ENCODE data around the gene BTAF1. TPM values are rescaled to one million over a fixed set of nuclear protein-coding genes. Genes with fewer than 3 reads are reported as not detected.

The BTAF1 gene
- polyA plus RNA-seq, 1 donor (not counting 4 experiments of a cell fraction or from before 2014, with no cell fraction given) = 42.9 TPM

- no peak for TF ChIP-seq EZH2 (IDR thresholded peaks at IDR 0.05; ENCODE audit: low read length)
- TF ChIP-seq, protein P1, sequence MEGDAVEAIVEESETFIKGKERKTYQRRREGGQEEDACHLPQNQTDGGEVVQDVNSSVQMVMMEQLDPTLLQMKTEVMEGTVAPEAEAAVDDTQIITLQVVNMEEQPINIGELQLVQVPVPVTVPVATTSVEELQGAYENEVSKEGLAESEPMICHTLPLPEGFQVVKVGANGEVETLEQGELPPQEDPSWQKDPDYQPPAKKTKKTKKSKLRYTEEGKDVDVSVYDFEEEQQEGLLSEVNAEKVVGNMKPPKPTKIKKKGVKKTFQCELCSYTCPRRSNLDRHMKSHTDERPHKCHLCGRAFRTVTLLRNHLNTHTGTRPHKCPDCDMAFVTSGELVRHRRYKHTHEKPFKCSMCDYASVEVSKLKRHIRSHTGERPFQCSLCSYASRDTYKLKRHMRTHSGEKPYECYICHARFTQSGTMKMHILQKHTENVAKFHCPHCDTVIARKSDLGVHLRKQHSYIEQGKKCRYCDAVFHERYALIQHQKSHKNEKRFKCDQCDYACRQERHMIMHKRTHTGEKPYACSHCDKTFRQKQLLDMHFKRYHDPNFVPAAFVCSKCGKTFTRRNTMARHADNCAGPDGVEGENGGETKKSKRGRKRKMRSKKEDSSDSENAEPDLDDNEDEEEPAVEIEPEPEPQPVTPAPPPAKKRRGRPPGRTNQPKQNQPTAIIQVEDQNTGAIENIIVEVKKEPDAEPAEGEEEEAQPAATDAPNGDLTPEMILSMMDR (optimal IDR thresholded peaks at IDR 0.05 in 1 of 3, IDR thresholded peaks at IDR 0.05 in 1 of 3, conservative IDR thresholded peaks at IDR 0.05 in 1 of 3; ENCODE audit: extremely low read depth in 1 of 3, insufficient read depth in 2 of 3, low read length in 3 of 3) = no peak
- peaks cover 4% of the 10 kb centered on the region for H3K79me2 ChIP-seq (ENCODE audit: control insufficient read depth, insufficient read depth, low read length)
These were observed 30.1 kb downstream of the BTAF1 start for GRCh38 chr10:91953600-91954160.

GRCh38 chr10:91955114-91955513 is 31.5 kb downstream of the BTAF1 start:
- Histone ChIP-seq H3K9me3 (ENCODE audit: control insufficient read depth, low read depth, low read length) (no peaks in the 10 kb centered on the region), H3K27ac (ENCODE audit: control insufficient read depth, insufficient read depth, low read length) (peak overlapping the region; percentile 1), H2AFZ (ENCODE audit: control insufficient read depth, low read length) (no peak overlapping the region), H3K27me3 (ENCODE audit: control insufficient read depth, extremely low read depth, insufficient read depth, low read length) (no peaks in the 10 kb centered on the region), H3K9ac (ENCODE audit: control insufficient read depth, extremely low read depth, insufficient read depth, low read length) (no peak overlapping the region), H3K79me2 (ENCODE audit: control insufficient read depth, insufficient read depth, low read length) (no peaks in the 10 kb centered on the region), H3K4me3 (ENCODE audit: control insufficient read depth in 2 of 3, extremely low read depth in 1 of 3, insufficient read depth in 2 of 3, low read depth in 1 of 3, low read length in 3 of 3) (peak overlapping the region in 1 of 3 experiments; percentile 50), H3K9me1 (ENCODE audit: control insufficient read depth, extremely low read depth, insufficient read depth, low read length) (peaks cover 3% of the 10 kb centered on the region), H4K20me1 (ENCODE audit: control insufficient read depth, extremely low read depth, insufficient read depth, low read length) (no peaks in the 10 kb centered on the region), H3K36me3 (ENCODE audit: control insufficient read depth in 2 of 2, extremely low read depth in 1 of 2, insufficient read depth in 2 of 2, low read length in 2 of 2) (peaks cover 11 to 18% of the 10 kb centered on the region in 2 experiments), H3K4me2 (ENCODE audit: control insufficient read depth, extremely low read depth, insufficient read depth, low read depth, low read length) (peak overlapping the region; percentile 51), H3K4me1 (ENCODE audit: control insufficient read depth, extremely low read depth, insufficient read depth, low read length) (peaks cover 24% of the 10 kb centered on the region)
- no peak for FAIRE-seq
- DNase-seq (ENCODE audit: low read depth, low spot score) = no peak
- no peak for TF ChIP-seq EZH2 (IDR thresholded peaks at IDR 0.05; ENCODE audit: low read length)
- TF ChIP-seq, protein P1 (optimal IDR thresholded peaks at IDR 0.05 in 1 of 3, IDR thresholded peaks at IDR 0.05 in 1 of 3, conservative IDR thresholded peaks at IDR 0.05 in 1 of 3; ENCODE audit: extremely low read depth in 1 of 3, insufficient read depth in 2 of 3, low read length in 3 of 3) = no peak
- dilution Hi-C loops (cut with MboI; ENCODE audit: extremely low pct_ligation_motif_present, low sequenced_read_pairs) = no loop called here

More at GRCh38 chr10:91953600-91954160, 30.1 kb downstream of the BTAF1 start:
- Histone ChIP-seq H3K9me3 (ENCODE audit: control insufficient read depth, low read depth, low read length) (no peaks in the 10 kb centered on the region), H3K27ac (ENCODE audit: control insufficient read depth, insufficient read depth, low read length) (peak overlapping the region; percentile 48), H3K4me3 (ENCODE audit: control insufficient read depth in 2 of 3, extremely low read depth in 1 of 3, insufficient read depth in 2 of 3, low read depth in 1 of 3, low read length in 3 of 3) (no peak overlapping the region), H3K9ac (ENCODE audit: control insufficient read depth, extremely low read depth, insufficient read depth, low read length) (no peak overlapping the region), H3K4me2 (ENCODE audit: control insufficient read depth, extremely low read depth, insufficient read depth, low read depth, low read length) (no peak overlapping the region), H3K36me3 (ENCODE audit: control insufficient read depth in 2 of 2, extremely low read depth in 1 of 2, insufficient read depth in 2 of 2, low read length in 2 of 2) (peaks cover 7 to 14% of the 10 kb centered on the region in 2 experiments), H4K20me1 (ENCODE audit: control insufficient read depth, extremely low read depth, insufficient read depth, low read length) (no peaks in the 10 kb centered on the region), H3K4me1 (ENCODE audit: control insufficient read depth, extremely low read depth, insufficient read depth, low read length) (peaks cover 24% of the 10 kb centered on the region), H3K27me3 (ENCODE audit: control insufficient read depth, extremely low read depth, insufficient read depth, low read length) (no peaks in the 10 kb centered on the region), H2AFZ (ENCODE audit: control insufficient read depth, low read length) (no peak overlapping the region), H3K9me1 (ENCODE audit: control insufficient read depth, extremely low read depth, insufficient read depth, low read length) (peaks cover 3% of the 10 kb centered on the region)
- FAIRE-seq = peak; percentile 57
- dilution Hi-C loops (cut with MboI; ENCODE audit: extremely low pct_ligation_motif_present, low sequenced_read_pairs) = no loop called here
- DNase-seq (ENCODE audit: low read depth, low spot score) = no peak

All from keratinocyte (primary cell).